Endodermal cell (in vitro differentiated cells): Measurements from ENCODE around the gene GNAL. TPM values are rescaled to one million over a fixed set of nuclear protein-coding genes. Genes with fewer than 3 reads are reported as not detected.
"Not testable (repeated sequence)": the region's sequence is repeated elsewhere in the genome, so short reads cannot be mapped to it uniquely, and the experiment has no call there.

Experiments used
- DNase-seq: peaks from one replicate; pipeline ENCODE4 v3.0.0-alpha.2; 2017
- H3K27ac ChIP-seq: 2 replicates; pipeline ENCODE4 v1.5.1; 2013; ENCODE audit warnings: mild to moderate bottlenecking, low read depth, low read length, moderate library complexity
- H3K27me3 ChIP-seq: 2 replicates; pipeline ENCODE4 v1.6.1; 2013; ENCODE audit warnings: mild to moderate bottlenecking, low read length, moderate library complexity; ENCODE audit not compliant: insufficient read depth, control insufficient read depth, poor library complexity, severe bottlenecking
- H3K36me3 ChIP-seq: 2 replicates; pipeline ENCODE4 v1.7.0; 2013; ENCODE audit warnings: mild to moderate bottlenecking, low read length, moderate library complexity; ENCODE audit not compliant: control insufficient read depth, insufficient read depth
- H3K4me1 ChIP-seq: one replicate; pipeline ENCODE4 v1.7.0; 2013; ENCODE audit warnings: low read length; ENCODE audit not compliant: control insufficient read depth, insufficient read depth
- H3K4me3 ChIP-seq: 2 replicates; pipeline ENCODE4 v1.5.1; 2013; ENCODE audit warnings: mild to moderate bottlenecking, low read length, moderate library complexity
- H3K9ac ChIP-seq: 2 replicates; pipeline ENCODE4 v1.6.1; 2013; ENCODE audit warnings: mild to moderate bottlenecking, low read length, moderate library complexity; ENCODE audit not compliant: poor library complexity, severe bottlenecking; ENCODE audit errors: extremely low read depth
- H3K9me3 ChIP-seq: 2 replicates; pipeline ENCODE4 v1.6.1; 2013; ENCODE audit warnings: mild to moderate bottlenecking, low read length, moderate library complexity; ENCODE audit not compliant: control insufficient read depth
- H3K27ac Mint-ChIP-seq: 2 replicates; pipeline ENCODE4 v1.8.0; 2020; ENCODE audit warnings: mixed read lengths
- H3K27me3 Mint-ChIP-seq: 2 replicates; pipeline ENCODE4 v1.8.0; 2021; ENCODE audit warnings: mild to moderate bottlenecking, mixed read lengths; ENCODE audit not compliant: insufficient read depth
- H3K36me3 Mint-ChIP-seq: 2 replicates; pipeline ENCODE4 v1.8.0; 2020; ENCODE audit warnings: low read depth, mixed read lengths
- H3K4me1 Mint-ChIP-seq: 2 replicates; pipeline ENCODE4 v1.8.0; 2020; ENCODE audit warnings: mixed read lengths
- H3K4me3 Mint-ChIP-seq: 2 replicates; pipeline ENCODE4 v1.8.0; 2020; ENCODE audit warnings: mild to moderate bottlenecking, moderate library complexity, mixed read lengths
- H3K9me3 Mint-ChIP-seq: 2 replicates; pipeline ENCODE4 v1.8.0; 2020; ENCODE audit warnings: mild to moderate bottlenecking, mixed read lengths
- WGBS, 2 experiments: methylation state at CpG; one replicate each; pipeline versions ENCODE4 v1.1.5 to v1.1.7; 2013; ENCODE audit warnings: missing lambda C conversion rate in 2 of 2, mixed read lengths in 1 of 2; ENCODE audit not compliant: insufficient coverage in 1 of 2, insufficient read length in 1 of 2; 5-methylcytosine and 5-hydroxymethylcytosine counted together
- total RNA-seq, 2 donors: library from RNA; stranded (reverse); fragmentation: NEBNext Ultra II Directional in 1 of 2; extraction: Animal tissue kit (Norgen Biotek cat#: 25700) in 1 of 2; gene quantifications; 2 replicates in 1 of 2; 3 replicates in 1 of 2; pipeline ENCODE4 v1.2.1, GENCODE V29; 2021
- TF ChIP-seq, protein P1 (sequence below): fragments of 200-600 bp; sonication (generic); conservative IDR thresholded peaks from 2 replicates; pipeline ENCODE4 v1.5.0; 2021; ENCODE audit warnings: antibody characterized with exemption, mild to moderate bottlenecking

The GNAL gene
- total RNA-seq, 2 donors from 2014 or later: 37.9 to 58.2 TPM

DNA sequence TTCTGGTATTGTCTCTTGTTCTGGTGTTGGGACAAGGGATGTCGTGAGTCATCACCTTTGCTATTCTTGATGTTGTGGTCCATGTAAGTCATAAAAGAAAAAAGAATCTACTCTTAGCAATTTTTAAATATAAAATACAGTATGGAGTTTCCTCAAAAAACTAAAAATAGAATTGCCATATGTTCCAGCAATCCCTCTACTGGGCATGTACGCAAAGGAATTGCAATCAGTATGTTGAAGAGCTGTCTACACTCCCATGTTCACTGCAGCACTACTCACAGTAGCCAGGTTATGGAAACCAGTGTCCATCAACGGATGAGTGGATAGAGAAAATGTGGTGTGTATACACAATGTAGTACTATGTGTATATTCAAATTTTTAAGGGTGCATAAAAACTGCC, 10.9 kb upstream of the GNAL start:
- Mint-ChIP-seq H3K4me3 (no peak overlapping the region), H3K4me1 (no peaks in the 10 kb centered on the region), H3K27me3 (no peaks in the 10 kb centered on the region), H3K9me3 (no peaks in the 10 kb centered on the region), H3K27ac (no peak overlapping the region), H3K36me3 (no peaks in the 10 kb centered on the region)
- Histone ChIP-seq H3K9me3 (no peaks in the 10 kb centered on the region), H3K9ac (no peak overlapping the region), H3K4me3 (no peak overlapping the region), H3K36me3 (no peaks in the 10 kb centered on the region), H3K27ac (no peak overlapping the region), H3K27me3 (no peaks in the 10 kb centered on the region), H3K4me1 (no peaks in the 10 kb centered on the region)
- DNase-seq: no peak
- WGBS, 2 experiments: 93 to 100% methylated on average over 2 to 3 of the region's 3 CpGs
- TF ChIP-seq, protein P1, sequence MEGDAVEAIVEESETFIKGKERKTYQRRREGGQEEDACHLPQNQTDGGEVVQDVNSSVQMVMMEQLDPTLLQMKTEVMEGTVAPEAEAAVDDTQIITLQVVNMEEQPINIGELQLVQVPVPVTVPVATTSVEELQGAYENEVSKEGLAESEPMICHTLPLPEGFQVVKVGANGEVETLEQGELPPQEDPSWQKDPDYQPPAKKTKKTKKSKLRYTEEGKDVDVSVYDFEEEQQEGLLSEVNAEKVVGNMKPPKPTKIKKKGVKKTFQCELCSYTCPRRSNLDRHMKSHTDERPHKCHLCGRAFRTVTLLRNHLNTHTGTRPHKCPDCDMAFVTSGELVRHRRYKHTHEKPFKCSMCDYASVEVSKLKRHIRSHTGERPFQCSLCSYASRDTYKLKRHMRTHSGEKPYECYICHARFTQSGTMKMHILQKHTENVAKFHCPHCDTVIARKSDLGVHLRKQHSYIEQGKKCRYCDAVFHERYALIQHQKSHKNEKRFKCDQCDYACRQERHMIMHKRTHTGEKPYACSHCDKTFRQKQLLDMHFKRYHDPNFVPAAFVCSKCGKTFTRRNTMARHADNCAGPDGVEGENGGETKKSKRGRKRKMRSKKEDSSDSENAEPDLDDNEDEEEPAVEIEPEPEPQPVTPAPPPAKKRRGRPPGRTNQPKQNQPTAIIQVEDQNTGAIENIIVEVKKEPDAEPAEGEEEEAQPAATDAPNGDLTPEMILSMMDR: no peak

GRCh38 chr18:11689669-11690565, 853 bp downstream of the GNAL start:
- Histone ChIP-seq H3K9ac (peak overlapping the region; percentile 52), H3K4me1 (no peaks in the 10 kb centered on the region), H3K4me3 (peak overlapping the region; percentile 82), H3K36me3 (no peaks in the 10 kb centered on the region), H3K27ac (no peak overlapping the region), H3K9me3 (no peaks in the 10 kb centered on the region), H3K27me3 (peaks cover 4% of the 10 kb centered on the region)
- peak overlapping the region; percentile 78 for H3K4me3 Mint-ChIP-seq
- no peaks in the 10 kb centered on the region for H3K9me3 Mint-ChIP-seq
- H3K36me3 Mint-ChIP-seq: no peaks in the 10 kb centered on the region
- peak overlapping the region; percentile 92 for H3K27ac Mint-ChIP-seq
- peaks cover 5% of the 10 kb centered on the region for H3K4me1 Mint-ChIP-seq
- TF ChIP-seq, protein P1: no peak
- DNase-seq: peak; percentile 88
- 0 to 1% methylated on average over 22 to 72 of the region's 72 CpGs for WGBS, 2 experiments
- H3K27me3 Mint-ChIP-seq: peaks cover 11% of the 10 kb centered on the region

DNA sequence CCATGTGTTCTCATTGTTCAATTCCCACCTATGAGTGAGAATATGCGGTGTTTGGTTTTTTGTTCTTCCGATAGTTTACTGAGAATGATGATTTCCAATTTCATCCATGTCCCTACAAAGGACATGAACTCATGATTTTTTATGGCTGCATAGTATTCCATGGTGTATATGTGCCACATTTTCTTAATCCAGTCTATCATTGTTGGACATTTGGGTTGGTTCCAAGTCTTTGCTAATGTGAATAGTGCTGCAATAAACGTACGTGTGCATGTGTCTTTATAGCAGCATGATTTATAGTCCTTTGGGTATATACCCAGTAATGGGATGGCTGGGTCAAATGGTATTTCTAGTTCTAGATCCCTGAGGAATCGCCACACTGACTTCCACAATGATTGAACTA, 1.6 kb downstream of the GNAL start:
- H3K4me3 Mint-ChIP-seq: peak overlapping the region; percentile 78
- H3K27ac Mint-ChIP-seq, H3K9me3 ChIP-seq, H3K27ac ChIP-seq, DNase-seq, H3K36me3 Mint-ChIP-seq, H3K4me1 Mint-ChIP-seq, H3K9ac ChIP-seq, H3K9me3 Mint-ChIP-seq, H3K36me3 ChIP-seq, H3K4me1 ChIP-seq, H3K27me3 ChIP-seq, H3K4me3 ChIP-seq: not testable (repeated sequence)
- no CpG with 5 or more reads among the region's 5 CpGs for WGBS, 2 experiments
- peaks cover 11% of the 10 kb centered on the region for H3K27me3 Mint-ChIP-seq
